Lower lobe of right lung (tissue), 2 donors: ENCODE measurements around the gene RBM14. TPM values are rescaled to one million over a fixed set of nuclear protein-coding genes. Genes with fewer than 3 reads are reported as not detected.

ENCODE experiments used
- ATAC-seq, 2 donors: fragments of 200-7000 bp; cut with Tn5 transposase; one replicate each; pipeline ENCODE4 v1.9.1; 2020 to 2022; ENCODE audit warnings: mild to moderate bottlenecking in 2 of 2, moderate library complexity in 2 of 2
- DNase-seq: peaks from one replicate; pipeline ENCODE4 v3.0.0-alpha.2; 2020
- H3K27ac ChIP-seq: fragments of 200-600 bp; one replicate; pipeline ENCODE4 v1.8.0; 2022
- H3K27me3 ChIP-seq: fragments of 200-600 bp; one replicate; pipeline ENCODE4 v1.8.0; 2022; ENCODE audit warnings: low read depth
- H3K36me3 ChIP-seq: fragments of 200-600 bp; one replicate; pipeline ENCODE4 v1.8.0; 2022; ENCODE audit warnings: mild to moderate bottlenecking
- H3K4me1 ChIP-seq: fragments of 200-600 bp; one replicate; pipeline ENCODE4 v1.8.0; 2022
- H3K4me3 ChIP-seq: fragments of 200-600 bp; one replicate; pipeline ENCODE4 v1.8.0; 2022; ENCODE audit warnings: mild to moderate bottlenecking
- H3K9me3 ChIP-seq: fragments of 200-600 bp; one replicate; pipeline ENCODE4 v1.8.0; 2022
- intact Hi-C: fragments of 100-400 bp; cut with DNase I; formaldehyde crosslinking; loops from one replicate; pipeline ENCODE4 v1.11.0; 2022
- total RNA-seq: library from RNA; stranded (reverse); fragmentation: NEBNext Ultra II Directional; extraction: Animal tissue kit (Norgen Biotek cat#: 25700); gene quantifications from one replicate; pipeline ENCODE4 v1.2.1, GENCODE V29; 2021
- TF ChIP-seq, protein P1 (sequence below): fragments of 200-600 bp; IDR thresholded peaks from one replicate; pipeline ENCODE4 v1.8.0; 2022; ENCODE audit warnings: antibody characterized with exemption, mild to moderate bottlenecking
- donor health status: DM: no; HTN: yes; CAD: no; lungs with severe emphysema.

The RBM14 gene
- total RNA-seq, 1 donor from 2014 or later: 93.4 TPM

DNA sequence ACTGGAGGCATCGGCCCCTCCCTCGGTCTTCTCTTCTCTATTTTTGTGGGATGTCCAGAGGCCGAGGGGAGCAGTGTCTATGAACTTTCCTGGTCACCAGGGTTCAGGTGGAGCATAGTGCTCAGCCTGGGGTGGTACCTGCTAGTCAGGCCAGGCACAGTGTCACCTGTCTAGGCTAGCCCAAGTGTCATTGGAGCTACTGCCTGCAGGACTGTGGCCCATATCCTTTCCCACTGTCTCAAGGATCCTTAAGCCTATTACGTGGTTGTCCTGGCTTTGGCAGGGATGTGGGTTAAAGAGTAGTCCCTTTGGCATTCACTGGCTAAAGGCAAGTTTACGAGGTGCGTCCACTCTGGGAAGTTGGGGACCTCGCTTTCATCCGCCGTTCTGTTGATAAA is 9.3 kb downstream of the RBM14 start:
- no peak overlapping the region for H3K4me3 ChIP-seq
- no peak for DNase-seq
- no peaks in the 10 kb centered on the region for H3K27me3 ChIP-seq
- H3K36me3 ChIP-seq: peaks cover 91% of the 10 kb centered on the region
- intact Hi-C loops: no loop called here
- peak in 1 of 2 donors; percentile 5 for ATAC-seq
- no peak overlapping the region for H3K27ac ChIP-seq
- TF ChIP-seq, protein P1, sequence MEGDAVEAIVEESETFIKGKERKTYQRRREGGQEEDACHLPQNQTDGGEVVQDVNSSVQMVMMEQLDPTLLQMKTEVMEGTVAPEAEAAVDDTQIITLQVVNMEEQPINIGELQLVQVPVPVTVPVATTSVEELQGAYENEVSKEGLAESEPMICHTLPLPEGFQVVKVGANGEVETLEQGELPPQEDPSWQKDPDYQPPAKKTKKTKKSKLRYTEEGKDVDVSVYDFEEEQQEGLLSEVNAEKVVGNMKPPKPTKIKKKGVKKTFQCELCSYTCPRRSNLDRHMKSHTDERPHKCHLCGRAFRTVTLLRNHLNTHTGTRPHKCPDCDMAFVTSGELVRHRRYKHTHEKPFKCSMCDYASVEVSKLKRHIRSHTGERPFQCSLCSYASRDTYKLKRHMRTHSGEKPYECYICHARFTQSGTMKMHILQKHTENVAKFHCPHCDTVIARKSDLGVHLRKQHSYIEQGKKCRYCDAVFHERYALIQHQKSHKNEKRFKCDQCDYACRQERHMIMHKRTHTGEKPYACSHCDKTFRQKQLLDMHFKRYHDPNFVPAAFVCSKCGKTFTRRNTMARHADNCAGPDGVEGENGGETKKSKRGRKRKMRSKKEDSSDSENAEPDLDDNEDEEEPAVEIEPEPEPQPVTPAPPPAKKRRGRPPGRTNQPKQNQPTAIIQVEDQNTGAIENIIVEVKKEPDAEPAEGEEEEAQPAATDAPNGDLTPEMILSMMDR: no peak
- H3K9me3 ChIP-seq: no peaks in the 10 kb centered on the region
- peaks cover 37% of the 10 kb centered on the region for H3K4me1 ChIP-seq

DNA sequence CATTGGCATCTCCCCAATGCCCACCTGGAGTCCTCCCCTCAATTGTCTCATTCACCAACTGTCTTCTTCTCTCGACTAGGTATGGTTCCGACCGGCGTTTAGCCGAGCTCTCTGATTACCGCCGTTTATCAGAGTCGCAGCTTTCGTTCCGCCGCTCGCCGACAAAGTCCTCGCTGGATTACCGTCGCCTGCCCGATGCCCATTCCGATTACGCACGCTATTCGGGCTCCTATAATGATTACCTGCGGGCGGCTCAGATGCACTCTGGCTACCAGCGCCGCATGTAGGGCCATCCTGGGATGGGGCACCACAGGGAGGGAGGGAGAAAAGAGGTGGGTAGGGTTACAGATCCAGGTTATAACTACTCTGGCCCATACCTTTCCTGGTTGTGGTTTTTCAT is 10.0 kb downstream of the RBM14 start:
- Histone ChIP-seq H3K9me3 (no peaks in the 10 kb centered on the region), H3K27me3 (no peaks in the 10 kb centered on the region), H3K36me3 (peaks cover 87% of the 10 kb centered on the region), H3K27ac (no peak overlapping the region), H3K4me1 (peaks cover 30% of the 10 kb centered on the region), H3K4me3 (no peak overlapping the region)
- ATAC-seq: no peak
- DNase-seq: no peak
- intact Hi-C loops: no loop called here
- TF ChIP-seq, protein P1: no peak

DNA sequence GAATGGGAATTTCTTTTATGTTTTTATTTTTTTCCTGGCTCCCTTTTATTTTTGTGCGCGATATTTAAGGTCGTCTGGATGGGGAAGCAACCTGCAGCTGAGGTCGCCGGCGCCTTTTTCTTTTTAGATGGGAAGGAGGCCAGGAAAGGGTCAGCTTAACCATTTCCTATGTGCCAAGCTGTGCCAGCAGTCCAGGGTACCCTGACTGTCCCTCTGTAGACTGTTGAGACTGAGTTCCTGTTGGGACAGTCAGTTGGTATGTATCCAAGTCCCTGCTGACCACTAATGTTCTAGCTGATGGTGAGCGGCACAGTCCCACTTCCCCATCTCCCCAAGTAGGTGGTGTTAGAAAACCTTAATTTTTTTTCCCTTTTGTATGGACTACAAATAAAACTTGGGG is 10.5 kb downstream of the RBM14 start:
- intact Hi-C loops: no loop called here
- DNase-seq: no peak
- TF ChIP-seq, protein P1: no peak
- H3K27me3 ChIP-seq: no peaks in the 10 kb centered on the region
- peaks cover 84% of the 10 kb centered on the region for H3K36me3 ChIP-seq
- no peak for ATAC-seq
- peaks cover 25% of the 10 kb centered on the region for H3K4me1 ChIP-seq
- H3K27ac ChIP-seq: no peak overlapping the region
- no peak overlapping the region for H3K4me3 ChIP-seq
- no peaks in the 10 kb centered on the region for H3K9me3 ChIP-seq

DNA sequence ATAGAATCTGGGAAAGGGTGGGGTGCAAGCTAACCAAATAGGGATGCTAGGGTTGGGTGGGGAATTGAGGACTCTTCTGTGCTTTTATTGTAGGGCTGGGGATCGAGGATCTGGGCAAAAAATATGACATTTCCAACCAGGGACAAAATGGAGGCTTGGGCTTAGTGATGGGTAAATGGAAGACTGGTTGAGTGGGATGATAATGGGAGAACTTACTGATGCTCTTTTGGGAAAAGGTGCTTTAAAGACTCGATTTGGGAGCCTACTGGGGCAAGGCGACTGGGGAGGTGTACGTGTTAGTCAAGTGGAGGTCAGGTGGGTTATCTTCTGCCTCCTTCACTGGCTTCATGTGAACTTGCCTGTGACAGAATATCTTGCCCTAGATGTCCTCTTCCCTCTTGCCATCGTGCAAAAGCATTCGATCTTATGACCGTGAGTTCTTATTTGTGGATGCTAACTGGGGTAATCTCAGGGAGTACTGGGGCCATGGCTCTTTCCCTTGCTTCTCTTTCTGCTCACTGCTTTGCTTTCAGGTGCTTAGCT is 11.7 kb downstream of the RBM14 start:
- Histone ChIP-seq H3K27me3 (no peaks in the 10 kb centered on the region), H3K36me3 (peaks cover 80% of the 10 kb centered on the region), H3K4me3 (no peak overlapping the region), H3K4me1 (peaks cover 13% of the 10 kb centered on the region), H3K27ac (no peak overlapping the region), H3K9me3 (no peaks in the 10 kb centered on the region)
- intact Hi-C loops: no loop called here
- DNase-seq: no peak
- no peak for ATAC-seq
- TF ChIP-seq, protein P1: no peak

DNA sequence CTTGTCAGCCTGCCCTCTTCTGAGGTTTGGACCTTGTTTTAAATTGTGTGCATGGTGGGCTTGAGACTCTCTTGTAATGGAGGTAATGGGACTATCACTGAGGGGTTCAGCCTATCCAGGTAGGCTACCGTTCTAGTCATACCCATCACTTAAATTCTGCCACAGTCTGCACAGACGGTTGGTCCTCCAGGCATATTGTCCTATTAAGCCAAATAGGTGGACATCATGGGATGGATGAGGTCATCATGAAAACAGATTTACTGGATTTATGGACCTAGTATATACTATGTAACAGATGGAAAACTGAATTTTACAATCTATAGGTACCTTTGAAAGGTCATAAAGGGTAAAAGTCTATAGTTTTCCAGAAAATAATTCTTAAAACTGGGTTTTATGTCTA is 12.9 kb downstream of the RBM14 start:
- no peaks in the 10 kb centered on the region for H3K9me3 ChIP-seq
- H3K27ac ChIP-seq: no peak overlapping the region
- ATAC-seq: no peak
- intact Hi-C loops: no loop called here
- DNase-seq: no peak
- no peak overlapping the region for H3K4me3 ChIP-seq
- peaks cover 73% of the 10 kb centered on the region for H3K36me3 ChIP-seq
- TF ChIP-seq, protein P1: no peak
- peaks cover under 1% of the 10 kb centered on the region for H3K4me1 ChIP-seq
- H3K27me3 ChIP-seq: no peaks in the 10 kb centered on the region
